RCC 7860 (cell line): Measurements from ENCODE around the gene KIFAP3.
"Not testable (repeated sequence)": the region's sequence is repeated elsewhere in the genome, so short reads cannot be mapped to it uniquely, and the experiment has no call there.

Source experiments
- DNase-seq: peaks from one replicate; pipeline ENCODE4 v3.0.0-alpha.2; 2015; ENCODE audit warnings: low spot score
- FAIRE-seq: peaks from 2 replicates; lab custom pipeline; 2012; peaks lifted over from hg19 to GRCh38; lab: Jason Lieb, UNC

The KIFAP3 gene

DNA sequence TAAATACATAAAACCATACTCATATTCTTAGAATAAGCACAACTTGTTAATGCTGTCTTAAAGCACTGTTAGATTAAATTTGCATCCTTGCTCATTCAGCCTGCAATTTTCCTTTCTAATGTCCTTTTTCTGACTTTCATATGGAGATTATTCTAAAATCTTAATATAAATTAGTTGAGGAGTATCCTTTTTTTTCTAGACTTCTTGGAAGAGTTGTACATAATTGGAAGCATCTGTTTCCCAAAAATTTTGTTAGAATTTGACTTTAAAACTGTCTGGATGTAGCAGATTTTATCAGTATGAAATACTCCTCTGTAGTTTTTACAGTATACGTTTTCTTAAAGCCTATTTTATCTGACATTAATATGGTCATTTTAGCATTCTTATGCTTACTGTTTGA is 9.7 kb downstream of the KIFAP3 start:
- DNase-seq (no peak), FAIRE-seq (no peak)

DNA sequence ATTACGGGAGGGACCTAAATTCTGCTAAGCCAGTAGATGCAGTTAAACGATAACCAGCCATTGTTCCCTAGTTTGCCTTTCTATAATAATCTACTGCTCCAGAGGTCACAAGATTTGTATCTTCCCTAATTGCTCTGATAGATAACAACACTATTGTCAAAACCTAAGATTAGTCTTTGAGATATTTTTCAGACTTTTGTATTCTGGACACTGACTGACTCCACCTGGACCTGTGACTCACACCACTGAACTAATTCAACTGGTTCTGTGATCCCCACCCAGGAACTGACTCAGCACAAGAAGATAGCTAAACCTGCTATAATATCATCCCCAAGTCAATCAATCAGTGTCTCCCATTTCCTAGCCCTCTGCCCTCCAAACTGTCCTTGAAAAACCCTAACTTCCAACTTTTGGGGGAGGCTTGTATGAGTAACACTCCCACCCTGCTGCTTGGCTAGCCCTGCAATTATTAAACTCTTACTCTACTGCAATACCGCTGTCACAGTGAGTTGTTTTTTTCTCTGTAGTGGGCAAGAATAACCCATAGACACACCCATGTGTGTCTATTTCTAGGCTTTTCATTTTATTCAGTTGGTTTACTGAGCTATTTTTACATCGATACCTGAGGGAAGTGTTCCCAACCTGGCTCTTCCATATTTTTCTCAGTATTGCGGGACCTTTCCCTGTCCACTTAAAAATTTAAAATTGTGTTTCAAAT is 11.2 kb downstream of the KIFAP3 start:
- DNase-seq (no peak), FAIRE-seq (no peak)

DNA sequence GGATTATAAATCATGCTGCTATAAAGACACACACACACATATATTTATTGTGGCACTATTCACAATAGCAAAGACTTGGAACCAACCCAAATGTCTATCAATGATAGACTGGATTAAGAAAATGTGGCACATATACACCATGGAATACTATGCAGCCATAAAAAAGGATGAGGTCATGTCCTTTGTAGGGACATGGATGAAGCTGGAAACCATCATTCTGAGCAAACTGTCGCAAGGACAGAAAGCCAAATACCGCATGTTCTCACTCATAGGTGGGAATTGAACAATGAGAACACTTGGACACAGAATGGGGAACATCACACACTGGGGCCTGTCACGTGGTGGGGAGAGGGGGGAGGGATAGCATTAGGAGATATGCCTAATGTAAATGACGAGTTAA is 12.8 kb downstream of the KIFAP3 start:
- DNase-seq = not testable (repeated sequence)

DNA sequence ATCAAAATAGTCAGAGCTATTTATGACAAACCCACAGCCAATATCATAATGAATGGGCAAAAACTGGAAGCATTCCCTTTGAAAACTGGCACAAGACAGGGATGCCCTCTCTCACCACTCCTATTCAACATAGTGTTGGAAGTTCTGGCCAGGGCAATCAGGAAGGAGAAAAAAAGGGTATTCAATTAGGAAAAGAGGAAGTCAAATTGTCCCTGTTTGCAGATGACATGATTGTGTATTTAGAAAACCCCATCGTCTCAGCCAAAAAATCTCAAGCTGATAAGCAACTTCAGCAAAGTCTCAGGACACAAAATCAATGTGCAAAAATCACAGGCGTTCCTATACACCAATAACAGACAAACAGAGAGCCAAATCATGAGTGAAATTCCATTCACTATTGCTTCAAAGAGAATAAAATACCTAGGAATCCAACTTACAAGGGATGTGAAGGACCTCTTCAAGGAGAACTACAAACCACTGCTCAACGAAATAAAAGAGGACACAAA is 14.4 kb downstream of the KIFAP3 start:
- not testable (repeated sequence) for FAIRE-seq, DNase-seq

More for the DNA sequence above, 12.8 kb downstream of the KIFAP3 start:
- FAIRE-seq = not testable (repeated sequence)

DNA sequence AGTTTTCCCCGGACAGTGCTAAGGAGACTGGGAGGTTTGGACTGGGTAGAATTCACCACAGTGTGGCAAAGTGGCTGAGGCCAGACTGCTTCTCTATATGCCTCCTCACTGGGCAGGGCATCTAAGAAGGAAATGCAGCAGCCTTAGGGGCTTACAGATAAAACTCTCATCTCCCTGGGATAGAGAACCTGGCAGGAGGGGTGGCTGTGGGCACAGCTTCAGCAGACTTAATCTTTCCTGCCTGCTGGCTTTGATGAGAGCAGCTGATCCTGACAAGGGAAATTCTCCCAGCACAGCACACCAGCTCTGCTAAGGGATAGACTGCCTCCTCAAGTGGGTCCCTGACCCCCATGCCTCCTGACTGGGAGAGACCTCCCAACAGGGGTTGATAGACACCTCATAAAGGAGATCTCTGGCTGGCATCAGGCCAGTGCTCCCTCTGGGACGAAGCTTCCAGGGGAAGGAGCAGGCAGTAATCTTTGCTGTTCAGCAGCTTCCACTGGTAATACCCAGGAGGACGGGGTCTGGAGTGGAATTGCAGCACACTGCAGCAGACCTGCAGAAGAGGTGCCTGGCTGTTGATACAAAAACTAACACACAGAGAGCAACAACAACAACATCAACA is 25.2 kb downstream of the KIFAP3 start:
- no peak for FAIRE-seq
- no peak for DNase-seq

DNA sequence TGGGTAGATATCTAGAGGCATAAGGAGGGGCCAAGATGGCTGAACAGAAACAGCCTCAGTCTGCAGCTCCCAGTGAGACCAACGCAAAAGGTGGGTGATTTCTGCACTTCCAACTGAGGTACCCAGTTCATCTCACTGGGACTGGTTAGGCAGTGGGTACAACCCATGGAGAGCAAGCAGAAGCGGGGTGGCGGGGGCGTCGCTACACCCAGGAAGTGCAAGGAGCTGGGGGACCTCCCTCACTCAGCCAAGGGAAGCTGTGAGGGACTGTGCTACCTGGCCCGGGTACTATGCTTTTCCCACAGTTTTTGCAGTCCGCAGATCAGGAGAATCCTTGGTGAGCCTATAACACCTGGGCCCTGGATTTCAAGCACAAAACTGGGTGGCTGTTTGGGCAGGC is 26.0 kb downstream of the KIFAP3 start:
- DNase-seq (no peak), FAIRE-seq (no peak)

DNA sequence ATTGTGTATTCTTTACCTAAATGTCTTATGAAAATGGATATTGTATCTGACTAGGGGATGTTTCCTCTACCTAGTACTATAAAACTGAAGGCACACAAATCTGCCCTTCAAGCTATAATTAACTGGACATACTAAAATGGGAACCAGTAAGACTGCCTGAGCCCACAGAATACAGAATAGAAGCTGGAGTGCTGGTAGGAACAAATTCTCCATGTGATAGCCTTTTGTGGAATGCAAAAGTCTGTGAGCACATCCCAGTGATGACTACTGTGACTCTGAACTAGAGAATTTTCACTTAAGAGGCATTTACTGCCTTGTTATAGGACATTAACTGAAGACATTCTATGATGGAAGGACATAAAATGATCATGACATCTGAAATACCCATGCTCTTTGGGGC is 30.3 kb downstream of the KIFAP3 start:
- DNase-seq (no peak), FAIRE-seq (no peak)

DNA sequence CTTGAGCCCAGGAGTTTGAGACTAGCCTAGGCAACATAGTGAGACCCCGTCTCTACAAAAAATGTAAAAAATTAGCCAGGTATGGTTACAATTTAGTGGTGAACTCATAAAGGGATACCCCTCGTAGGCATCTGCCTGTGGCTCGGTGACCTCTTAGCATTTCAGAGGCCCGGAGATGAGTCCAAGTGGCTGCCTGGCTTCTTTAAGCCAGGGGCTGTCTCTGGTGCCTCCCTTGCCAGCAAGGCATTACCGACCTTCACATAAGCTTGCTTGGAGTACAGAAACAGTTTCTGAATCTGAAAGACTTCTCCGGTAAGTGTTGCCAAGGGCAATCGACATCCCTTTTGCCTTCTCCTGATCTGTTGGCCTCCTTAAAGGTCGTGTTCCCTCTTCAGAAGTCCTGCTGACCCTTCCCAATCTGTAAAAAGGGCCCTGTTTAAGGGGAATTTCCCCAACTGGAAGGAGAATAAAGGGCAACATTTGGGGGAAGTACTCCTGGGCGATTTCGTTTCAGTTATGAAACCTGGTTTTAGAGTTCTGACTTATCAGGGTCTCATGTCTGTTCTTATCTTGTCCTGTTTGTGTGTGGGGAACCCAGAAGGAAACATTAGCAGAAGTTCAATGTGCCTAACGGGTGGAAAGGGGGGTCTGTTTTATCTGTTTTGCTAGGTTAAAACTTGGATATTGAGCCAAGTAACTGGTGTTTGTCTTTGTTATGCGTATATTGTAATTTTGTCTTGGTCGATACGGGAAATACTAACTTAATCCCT is 32.9 kb downstream of the KIFAP3 start:
- FAIRE-seq = no peak
- no peak for DNase-seq

DNA sequence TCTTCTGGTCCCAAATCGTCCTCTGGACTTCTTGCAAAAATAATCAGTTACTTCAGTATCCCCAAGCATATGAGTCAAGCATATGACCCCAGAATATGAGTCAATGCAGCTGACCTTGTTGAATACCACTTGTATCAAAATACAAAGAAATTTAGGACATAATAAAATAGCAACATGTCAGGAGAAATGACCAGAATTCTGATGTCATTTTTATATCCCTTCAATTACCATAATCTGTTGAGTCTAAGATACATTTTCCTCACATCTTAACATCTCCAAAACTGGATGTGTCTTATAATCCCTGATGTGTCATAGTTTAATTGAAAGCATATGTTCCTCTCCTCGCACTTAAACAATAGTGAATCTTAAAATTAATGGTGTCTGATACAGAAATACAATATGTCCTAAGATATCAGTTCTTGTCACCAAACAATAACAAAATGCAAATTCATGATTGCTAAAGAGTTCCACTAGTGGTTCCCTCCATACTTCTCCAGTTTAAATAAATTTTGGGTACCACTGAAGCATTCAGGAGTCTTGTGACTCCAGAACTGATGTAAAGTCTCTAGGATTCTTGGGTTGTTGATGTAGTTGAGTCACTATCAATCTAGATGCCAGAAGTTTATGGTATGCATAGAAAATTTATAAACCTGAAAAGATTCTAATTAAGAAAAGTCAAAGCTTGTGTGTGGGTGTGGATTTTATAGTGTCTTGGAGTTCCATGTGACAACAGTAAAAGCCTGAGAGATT is 41.8 kb downstream of the KIFAP3 start:
- DNase-seq (no peak), FAIRE-seq (no peak)

DNA sequence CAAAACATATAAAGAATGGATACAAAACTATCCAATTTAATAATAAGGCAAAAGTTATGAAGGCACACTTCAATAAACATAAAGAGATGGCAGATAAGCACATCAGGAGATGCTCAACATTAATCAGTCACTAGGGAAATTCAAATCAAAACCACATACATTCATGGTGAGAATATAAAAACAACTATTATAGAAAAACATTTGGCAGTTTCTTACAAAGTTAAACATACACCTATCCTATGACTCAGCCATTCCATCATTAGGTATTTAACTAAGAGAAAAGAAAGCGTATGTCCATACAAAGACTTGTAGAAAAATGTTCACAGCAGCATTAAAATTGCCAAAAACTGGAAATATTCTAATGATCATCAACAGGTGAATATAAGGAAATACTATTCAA is 44.3 kb downstream of the KIFAP3 start:
- DNase-seq = peak; percentile 48
- FAIRE-seq = peak; percentile 75

DNA sequence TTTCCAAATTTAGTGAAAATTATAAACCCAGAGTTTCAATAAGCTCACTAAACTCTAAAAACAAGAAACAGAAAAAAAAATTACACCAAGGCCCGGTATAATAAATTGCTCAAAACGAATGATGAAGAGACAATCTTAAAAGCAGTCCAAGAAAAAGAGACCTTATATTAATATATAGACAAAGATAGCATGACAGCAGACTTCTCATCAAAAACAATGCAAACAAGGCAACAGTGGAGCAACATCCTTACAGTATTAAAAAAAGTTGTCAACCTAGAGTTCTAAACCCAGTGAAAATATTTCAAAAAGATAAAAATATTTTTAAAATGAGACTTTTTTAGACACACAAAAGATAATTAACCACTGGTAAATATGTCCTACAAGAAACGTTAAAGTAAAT is 46.7 kb downstream of the KIFAP3 start:
- no peak for DNase-seq
- FAIRE-seq = no peak

DNA sequence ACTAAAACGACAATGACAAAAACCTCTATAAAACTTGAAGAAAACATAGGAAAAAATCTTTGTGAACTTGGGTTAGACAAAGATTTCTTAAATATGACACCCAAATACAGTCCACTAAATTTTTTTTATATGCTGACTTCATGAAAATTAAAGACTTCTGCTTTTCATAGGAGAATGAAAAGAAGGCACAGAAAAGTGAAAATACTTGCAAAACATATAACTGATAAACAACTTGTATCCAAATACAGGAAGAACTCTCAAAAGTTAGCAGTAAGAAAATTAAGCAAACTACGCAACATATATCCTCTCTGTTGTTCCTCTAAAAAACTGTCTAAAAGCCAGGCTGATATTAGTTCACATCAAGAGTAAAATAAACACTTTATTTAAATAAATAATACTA is 53.6 kb downstream of the KIFAP3 start:
- no peak for DNase-seq
- no peak for FAIRE-seq

DNA sequence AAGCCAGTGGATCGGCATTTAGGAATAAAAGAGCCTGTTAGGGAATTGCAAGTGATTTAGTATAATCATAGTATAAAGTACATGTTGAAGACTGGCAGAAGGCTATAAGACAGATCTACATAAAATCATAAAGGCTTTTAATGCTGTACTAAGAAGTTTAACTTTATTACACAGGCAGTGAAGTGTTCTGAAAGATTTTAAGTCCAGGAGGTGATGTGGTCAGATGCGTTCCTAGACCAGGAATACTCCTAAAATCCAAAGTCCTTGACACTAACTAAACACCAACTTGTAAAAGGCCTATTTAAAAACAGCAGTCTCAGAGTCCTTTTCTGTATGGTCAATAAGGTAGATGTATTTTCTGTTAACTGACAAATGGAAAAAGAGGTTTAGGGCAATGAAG is 57.0 kb downstream of the KIFAP3 start:
- no peak for FAIRE-seq
- no peak for DNase-seq

DNA sequence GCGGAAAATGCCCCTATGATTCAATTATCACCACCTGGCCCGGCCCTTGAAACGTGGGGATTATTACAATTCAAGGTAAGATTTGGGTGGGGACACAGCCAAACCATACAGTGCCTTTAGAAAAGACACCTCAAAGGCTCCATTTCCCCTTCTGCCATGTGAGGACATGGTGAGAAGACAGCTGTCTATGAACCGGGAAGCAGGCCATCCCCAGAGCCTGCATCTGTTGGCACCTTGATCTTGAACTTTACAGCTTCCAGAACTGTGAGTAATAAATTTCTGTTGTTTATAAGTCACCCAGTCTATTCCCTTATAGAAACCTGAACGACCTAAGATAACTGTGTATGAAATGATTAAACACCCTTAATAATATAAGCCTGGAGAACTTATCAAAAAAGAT is 61.6 kb downstream of the KIFAP3 start:
- FAIRE-seq (no peak), DNase-seq (no peak)

DNA sequence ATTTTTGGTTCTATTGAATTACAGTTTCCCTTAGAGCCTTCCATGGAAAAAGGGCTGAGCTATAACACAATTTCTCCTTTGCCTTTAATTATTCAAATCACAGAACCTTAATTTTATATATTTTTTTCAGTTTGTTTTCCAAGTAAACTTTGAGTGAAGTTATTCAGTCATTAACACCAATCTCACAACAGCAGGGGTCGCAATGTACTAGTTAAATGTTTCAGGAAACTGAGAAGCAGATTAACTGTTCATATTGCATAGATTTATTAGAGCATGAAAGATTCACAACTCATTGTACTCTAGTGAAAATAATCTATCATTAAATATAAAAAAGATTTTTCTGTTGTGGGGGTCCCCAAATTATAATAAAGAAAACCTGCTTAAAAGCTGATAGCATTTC is 64.1 kb downstream of the KIFAP3 start:
- FAIRE-seq = no peak

DNA sequence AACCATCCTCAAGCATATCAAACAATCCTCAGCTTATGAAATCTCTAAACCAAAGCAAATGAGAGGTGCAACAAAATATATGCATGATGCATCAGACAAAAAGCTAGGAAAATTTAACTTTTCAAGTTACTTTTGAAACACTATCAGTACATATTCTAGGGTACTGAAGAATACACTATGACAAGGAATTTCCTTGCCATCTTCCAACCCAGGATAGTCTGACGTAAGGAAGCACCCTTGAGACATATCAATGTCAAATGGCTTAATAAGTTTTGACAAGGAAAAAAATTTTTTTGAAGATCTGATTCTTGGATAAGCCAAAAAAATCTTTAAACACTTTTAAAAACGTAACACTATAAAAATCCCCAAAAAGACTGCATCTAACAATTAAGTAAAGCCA is 64.9 kb downstream of the KIFAP3 start:
- DNase-seq = no peak
- FAIRE-seq = no peak

More for the DNA sequence above, 64.1 kb downstream of the KIFAP3 start:
- no peak for DNase-seq

DNA sequence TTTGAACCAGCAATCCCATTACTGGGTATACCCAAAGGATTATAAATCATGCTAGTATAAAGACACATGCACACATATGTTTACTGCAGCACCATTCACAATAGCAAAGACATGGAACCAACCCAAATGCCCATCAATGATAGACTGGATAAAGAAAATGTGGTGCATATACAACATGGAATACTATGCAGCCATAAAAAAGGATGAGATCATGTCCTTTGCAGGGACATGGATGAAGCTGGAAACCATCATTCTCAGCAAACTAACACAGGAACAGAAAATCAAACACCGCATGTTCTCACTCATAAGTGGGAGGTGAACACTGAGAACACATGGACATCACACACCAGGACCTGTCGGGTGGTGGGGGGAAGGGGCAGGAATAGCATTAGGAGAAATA is 65.8 kb downstream of the KIFAP3 start:
- not testable (repeated sequence) for FAIRE-seq, DNase-seq

DNA sequence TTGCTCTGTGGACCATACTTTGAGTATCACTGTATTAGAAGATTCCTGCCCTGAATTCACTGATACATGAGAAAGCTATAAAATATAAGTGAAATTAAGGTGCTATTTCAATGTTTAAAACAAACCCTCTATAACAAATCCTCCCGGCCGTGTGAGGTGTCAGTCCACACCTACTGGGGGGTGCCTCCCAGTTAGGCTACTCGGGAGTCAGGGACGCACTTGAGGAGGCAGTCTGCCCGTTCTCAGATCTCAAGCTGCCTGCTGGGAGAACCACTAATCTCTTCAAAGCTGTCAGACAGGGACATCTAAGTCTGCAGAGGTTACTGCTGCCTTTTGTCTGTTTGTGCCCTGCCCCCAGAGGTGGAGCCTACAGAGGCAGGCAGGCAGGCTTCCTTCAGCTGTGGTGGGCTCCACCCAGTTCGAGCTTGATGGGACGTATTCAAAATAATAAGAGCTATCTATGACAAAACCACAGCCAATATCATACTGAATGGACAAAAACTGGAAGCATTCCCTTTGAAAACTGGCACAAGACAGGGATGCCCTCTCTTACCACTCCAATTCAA is 71.1 kb downstream of the KIFAP3 start:
- FAIRE-seq, DNase-seq: not testable (repeated sequence)

DNA sequence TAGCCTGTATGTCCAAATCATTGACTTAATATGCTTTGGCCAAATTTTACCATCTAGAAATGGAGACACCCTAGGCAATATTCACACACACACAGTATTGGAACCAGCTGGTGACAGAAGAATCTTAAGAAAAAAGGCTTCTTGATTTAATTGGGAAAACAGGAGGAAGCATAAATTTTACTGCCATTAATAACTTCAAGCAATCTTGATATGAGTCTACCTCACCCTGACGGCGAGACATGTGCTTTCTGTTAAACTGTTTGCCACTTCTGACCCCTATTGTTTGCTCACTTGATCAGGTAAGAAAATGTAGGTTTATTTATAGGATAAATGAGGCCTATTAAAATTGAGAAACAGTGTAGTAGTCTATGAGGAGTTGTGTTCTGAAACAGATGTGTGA is 73.2 kb downstream of the KIFAP3 start:
- no peak for DNase-seq
- no peak for FAIRE-seq

DNA sequence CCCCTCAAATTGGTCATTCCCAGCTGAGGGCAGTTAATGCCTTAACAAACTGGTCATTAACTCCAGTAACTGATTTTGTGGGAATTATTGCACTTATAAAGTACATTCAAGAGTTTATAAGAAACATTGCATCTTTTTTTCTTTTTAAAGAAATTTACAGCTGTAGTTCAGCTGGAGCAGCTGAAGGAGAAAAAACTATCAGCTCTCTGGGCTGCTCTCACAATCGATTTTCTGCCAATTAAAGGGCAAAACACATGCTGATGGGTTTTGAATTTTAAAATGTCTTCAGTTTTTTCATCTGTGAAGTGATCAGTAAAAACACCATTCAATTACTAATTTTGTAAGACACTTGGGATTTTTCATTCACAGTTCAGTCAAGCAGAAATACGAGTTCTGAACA is 74.7 kb downstream of the KIFAP3 start:
- DNase-seq (no peak), FAIRE-seq (no peak)

DNA sequence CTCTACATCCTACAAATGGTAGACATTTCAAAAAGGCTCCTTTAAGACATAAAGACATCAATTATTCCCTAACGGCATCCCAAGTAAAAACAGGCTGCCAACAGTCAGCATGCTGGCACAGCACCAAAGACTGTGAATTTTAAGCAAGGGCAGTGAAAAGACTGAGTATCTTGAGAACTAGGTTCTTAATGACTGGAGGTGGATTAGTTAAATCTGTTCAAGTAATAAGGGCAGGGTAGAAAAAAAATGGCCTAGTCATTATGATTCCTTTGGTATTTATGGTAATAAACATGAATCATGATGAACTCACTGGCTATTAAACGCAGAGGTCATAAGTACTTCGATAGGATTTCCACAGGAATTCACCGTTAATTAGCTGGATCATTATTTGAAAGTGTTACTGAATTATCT is 75.2 kb downstream of the KIFAP3 start:
- peak; percentile 28 for DNase-seq

More for the DNA sequence above, 75.2 kb downstream of the KIFAP3 start:
- peak; percentile 34 for FAIRE-seq
